ENCODE data around the gene PRRT4.

DNA sequence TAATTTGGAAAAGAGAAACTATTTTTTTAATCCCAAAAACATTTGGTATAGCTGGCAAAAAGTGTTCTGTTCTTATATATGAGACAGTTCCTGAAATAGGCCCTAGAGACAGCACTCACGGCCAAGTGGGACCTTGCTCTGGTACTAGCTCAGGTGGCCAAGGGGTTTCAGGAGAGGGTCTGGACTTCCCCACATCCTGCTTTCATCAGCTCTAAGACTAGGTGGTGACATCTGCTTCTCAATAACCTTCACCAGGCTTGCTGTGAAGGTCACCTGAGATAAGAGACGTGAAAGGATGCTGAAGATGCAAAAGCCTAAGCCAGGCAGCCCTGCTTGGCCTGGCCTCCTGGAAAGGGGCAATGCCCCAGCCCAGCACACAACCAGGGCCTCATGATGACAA, 58.4 kb downstream of the PRRT4 start:
- TF ChIP-seq, protein P1, sequence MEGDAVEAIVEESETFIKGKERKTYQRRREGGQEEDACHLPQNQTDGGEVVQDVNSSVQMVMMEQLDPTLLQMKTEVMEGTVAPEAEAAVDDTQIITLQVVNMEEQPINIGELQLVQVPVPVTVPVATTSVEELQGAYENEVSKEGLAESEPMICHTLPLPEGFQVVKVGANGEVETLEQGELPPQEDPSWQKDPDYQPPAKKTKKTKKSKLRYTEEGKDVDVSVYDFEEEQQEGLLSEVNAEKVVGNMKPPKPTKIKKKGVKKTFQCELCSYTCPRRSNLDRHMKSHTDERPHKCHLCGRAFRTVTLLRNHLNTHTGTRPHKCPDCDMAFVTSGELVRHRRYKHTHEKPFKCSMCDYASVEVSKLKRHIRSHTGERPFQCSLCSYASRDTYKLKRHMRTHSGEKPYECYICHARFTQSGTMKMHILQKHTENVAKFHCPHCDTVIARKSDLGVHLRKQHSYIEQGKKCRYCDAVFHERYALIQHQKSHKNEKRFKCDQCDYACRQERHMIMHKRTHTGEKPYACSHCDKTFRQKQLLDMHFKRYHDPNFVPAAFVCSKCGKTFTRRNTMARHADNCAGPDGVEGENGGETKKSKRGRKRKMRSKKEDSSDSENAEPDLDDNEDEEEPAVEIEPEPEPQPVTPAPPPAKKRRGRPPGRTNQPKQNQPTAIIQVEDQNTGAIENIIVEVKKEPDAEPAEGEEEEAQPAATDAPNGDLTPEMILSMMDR (conservative IDR thresholded peaks at IDR 0.05; ENCODE audit: low read depth, low read length), result no peak
- TF ChIP-seq FOS (IDR thresholded peaks at IDR 0.05; ENCODE audit: low read depth, low read length), result no peak
- TF ChIP-seq MAZ (IDR thresholded peaks at IDR 0.05; ENCODE audit: borderline replicate concordance, low read depth, low read length), result no peak
- no peak for TF ChIP-seq SMC3 (IDR thresholded peaks at IDR 0.05; ENCODE audit: low read depth, low read length)
- TF ChIP-seq POLR2A (IDR thresholded peaks at IDR 0.05; ENCODE audit: low read depth, low read length), result no peak
- TF ChIP-seq RFX5 (IDR thresholded peaks at IDR 0.05; ENCODE audit: low read depth, low read length), result no peak
- TF ChIP-seq MXI1 (IDR thresholded peaks at IDR 0.05; ENCODE audit: borderline replicate concordance, low read depth, low read length), result no peak
- no peak for TF ChIP-seq USF2 (IDR thresholded peaks at IDR 0.05; ENCODE audit: low read depth, low read length)

All from IMR-90 (cell line).